Measurements from ENCODE around the gene TRIP12. TPM values are rescaled to one million over a fixed set of nuclear protein-coding genes. Genes with fewer than 3 reads are reported as not detected.
"Not testable (repeated sequence)": the region's sequence is repeated elsewhere in the genome, so short reads cannot be mapped to it uniquely, and the experiment has no call there.

Gene TRIP12
- total RNA-seq, 1 donor from 2014 or later: 222 TPM

DNA sequence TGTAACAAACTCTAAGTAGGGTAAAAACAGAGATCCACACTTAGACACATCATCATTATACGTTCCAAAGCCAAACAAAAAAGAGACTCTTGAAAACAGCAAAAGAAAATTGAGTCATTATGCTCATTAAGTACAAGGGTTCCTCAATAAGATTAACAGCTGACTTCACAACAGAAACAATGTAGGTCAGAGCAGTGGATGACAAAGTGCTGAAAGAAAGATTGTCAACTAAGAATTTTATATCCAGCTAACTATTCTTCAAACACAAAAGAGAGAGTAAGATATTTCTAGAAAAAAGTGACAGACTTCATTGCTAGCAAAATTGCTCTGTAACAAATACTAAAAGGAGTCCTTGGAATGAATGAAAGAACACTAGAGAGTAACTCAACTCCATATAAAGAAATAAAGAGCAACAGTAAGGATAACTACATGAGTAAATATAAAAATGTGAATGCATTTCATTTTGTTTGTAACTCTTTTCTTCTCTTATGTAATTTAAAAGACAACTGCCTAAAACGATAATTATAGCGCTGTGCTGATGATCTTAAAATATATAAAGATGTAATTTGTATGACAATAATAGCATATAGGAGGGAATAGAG is 183.7 kb downstream of the TRIP12 start:
- DNase-seq (ENCODE audit: low spot score): no peak
- intact Hi-C loops (cut with DNase I): no loop called here

DNA sequence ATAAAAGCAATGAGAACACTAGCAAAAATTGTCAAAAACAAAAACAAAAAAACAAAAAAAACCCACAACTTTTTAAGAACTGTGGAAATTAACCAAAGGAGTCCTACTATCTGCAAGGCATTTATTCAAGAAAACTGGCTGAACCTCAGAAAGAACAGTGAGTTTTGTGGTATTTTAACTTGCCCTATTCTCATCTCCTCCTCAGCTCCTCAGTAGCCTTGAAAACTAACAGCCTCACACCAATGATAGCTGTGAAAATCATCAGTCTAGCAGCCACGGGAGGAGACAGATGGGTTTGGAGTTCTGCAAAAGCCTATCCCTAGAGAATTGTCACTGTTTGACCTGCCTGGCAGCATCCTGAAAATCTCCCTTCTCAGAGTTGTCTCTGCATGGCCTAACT is 187.4 kb downstream of the TRIP12 start:
- intact Hi-C loops (cut with DNase I): no loop called here
- no peak for DNase-seq (ENCODE audit: low spot score)

GRCh38 chr2:229733611-229734245 is 188.1 kb downstream of the TRIP12 start:
- no peak for DNase-seq (ENCODE audit: low spot score)
- intact Hi-C loops (cut with DNase I): no loop called here

GRCh38 chr2:229732897-229733296 is 188.9 kb downstream of the TRIP12 start:
- intact Hi-C loops (cut with DNase I): no loop called here
- no peak for DNase-seq (ENCODE audit: low spot score)

DNA sequence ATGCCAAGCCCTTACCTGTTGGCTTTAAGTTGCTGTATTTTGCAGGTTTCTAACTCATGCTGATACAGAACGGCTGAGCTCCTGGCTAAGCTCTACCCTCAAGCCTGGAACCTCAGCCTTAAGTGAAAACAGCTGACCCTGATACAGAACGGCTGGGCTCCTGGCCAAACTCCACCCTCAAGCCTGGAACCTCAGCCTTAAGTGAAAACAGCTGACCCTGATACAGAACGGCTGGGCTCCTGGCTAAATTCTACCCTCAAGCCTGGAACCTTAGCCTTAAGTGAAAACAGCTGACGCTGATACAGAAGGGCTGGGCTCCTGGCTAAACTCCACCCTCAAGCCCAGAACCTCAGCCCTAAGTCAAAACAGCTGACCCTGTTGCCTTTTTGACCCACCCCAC is 189.9 kb downstream of the TRIP12 start:
- intact Hi-C loops (cut with DNase I): no loop called here
- DNase-seq (ENCODE audit: low spot score): no peak

DNA sequence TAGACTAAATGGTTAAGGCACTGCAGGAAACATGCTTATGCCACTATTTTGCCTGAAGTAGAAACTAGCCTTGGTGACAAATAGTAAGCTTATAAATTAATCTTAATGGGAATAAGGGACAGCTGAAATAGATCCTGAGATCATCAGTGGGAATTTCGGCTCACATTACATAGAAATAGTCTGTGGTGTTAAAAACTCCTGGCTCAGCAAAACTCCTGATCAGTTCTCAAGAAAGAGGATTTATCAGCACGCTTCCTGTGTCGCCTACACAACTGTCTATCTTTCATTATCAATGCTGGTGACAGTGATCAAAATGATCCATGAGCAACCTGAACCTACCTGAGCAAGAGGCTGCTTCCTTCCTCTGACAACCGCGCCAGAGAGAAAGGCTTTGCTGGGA is 190.4 kb downstream of the TRIP12 start:
- intact Hi-C loops (cut with DNase I): no loop called here
- DNase-seq (ENCODE audit: low spot score): no peak

GRCh38 chr2:229728370-229728769 is 193.4 kb downstream of the TRIP12 start:
- intact Hi-C loops (cut with DNase I): no loop called here
- DNase-seq (ENCODE audit: low spot score): no peak

DNA sequence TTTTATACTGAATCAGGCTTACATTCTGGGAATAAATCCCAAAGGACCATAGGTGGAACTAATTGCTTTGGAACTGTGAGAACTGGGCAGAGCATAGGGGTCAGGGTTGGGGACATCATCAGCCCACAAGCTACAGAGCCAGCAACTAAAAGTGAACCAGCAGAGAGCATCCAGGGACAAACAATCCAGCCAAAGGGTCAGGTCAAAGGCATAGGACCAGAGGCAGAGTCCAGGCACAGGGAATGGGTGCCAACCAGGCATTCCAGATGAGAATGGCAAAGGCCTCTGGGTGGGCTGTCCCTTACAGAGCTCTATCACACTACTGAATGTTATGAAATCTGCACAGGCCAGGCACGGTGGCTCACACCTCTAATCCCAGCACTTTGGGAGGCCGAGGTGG is 195.2 kb downstream of the TRIP12 start:
- no peak for DNase-seq (ENCODE audit: low spot score)
- intact Hi-C loops (cut with DNase I): no loop called here

- intact Hi-C loops (cut with DNase I): no loop called here
- DNase-seq (ENCODE audit: low spot score): no peak
Observed at GRCh38 chr2:229725716-229726574, 195.9 kb downstream of the TRIP12 start.

GRCh38 chr2:229723192-229723591 is 198.6 kb downstream of the TRIP12 start:
- DNase-seq (ENCODE audit: low spot score); intact Hi-C loops (cut with DNase I): not testable (repeated sequence)

GRCh38 chr2:229719926-229720647 is 201.7 kb downstream of the TRIP12 start:
- intact Hi-C loops (cut with DNase I): no loop called here
- no peak for DNase-seq (ENCODE audit: low spot score)

GRCh38 chr2:229718057-229718456 is 203.8 kb downstream of the TRIP12 start:
- DNase-seq (ENCODE audit: low spot score): no peak
- intact Hi-C loops (cut with DNase I): no loop called here

- DNase-seq (ENCODE audit: low spot score): no peak
- intact Hi-C loops (cut with DNase I): no loop called here
Observed at GRCh38 chr2:229715895-229716507, 205.8 kb downstream of the TRIP12 start.

- intact Hi-C loops (cut with DNase I): no loop called here
- no peak for DNase-seq (ENCODE audit: low spot score)
Observed at GRCh38 chr2:229714736-229715541, 206.9 kb downstream of the TRIP12 start.

DNA sequence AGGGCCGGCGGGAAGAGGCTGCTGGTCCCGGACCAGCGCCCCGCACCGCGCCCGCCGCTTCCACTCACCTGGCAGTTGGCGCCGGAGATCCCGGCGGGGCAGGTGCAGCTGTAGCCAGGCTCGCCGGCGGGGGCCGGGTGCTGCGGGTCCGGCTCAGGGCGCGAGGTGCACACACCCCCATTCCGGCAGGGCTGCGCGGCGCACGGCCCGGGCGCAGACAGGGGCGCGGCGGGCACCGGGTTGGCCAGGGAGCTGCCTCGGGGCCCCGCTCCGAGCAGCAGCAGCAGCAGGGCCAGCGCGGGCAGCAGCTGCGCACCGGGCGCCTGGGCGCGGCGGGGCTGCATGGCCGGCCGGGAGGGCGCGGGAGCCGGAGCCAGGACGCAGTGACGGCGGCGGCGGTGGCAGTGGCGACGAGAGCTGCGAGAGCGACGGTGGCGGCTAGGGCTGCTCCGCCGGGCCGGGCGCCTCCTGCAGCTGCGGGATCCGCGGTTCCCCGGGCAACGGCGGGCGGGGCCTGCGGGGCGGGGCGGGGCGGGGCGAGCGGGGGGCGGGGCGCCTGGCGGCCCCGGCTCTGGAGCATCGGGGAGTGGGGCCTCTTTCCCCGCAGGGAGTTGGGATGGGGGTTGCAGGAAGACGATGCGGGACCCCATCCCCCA is 207.6 kb downstream of the TRIP12 start, which contains the start of gene DNER:
TSS of gene DNER (minus strand) at position 476 of the 656 bp plus-strand sequence. CDS start at position 344, 132 bp downstream.
- intact Hi-C loops (cut with DNase I): no loop called here
- no peak for DNase-seq (ENCODE audit: low spot score)
